Activated CD4-positive, alpha-beta T cell treated with anti-CD3 and anti-CD28 coated beads, Interleukin-2, amount 10 ng/mL, durations not matched to agents 7 days and 5 days (primary cell): ENCODE measurements around the gene STRA6. TPM values are rescaled to one million over a fixed set of nuclear protein-coding genes. Genes with fewer than 3 reads are reported as not detected.

Source experiments
- CTCF ChIA-PET: fragments of 350-600 bp; sonication (Branson Sonifier 250); formaldehyde crosslinking; loops from one replicate; lab custom pipeline; 2021; ENCODE audit warnings: antibody characterized with exemption; lab: Charles Lee
- POLR2A ChIA-PET: fragments of 350-600 bp; sonication (Branson Sonifier 250); formaldehyde crosslinking; loops from one replicate; lab custom pipeline; 2021; ENCODE audit warnings: antibody characterized with exemption; lab: Charles Lee
- DNase-seq: peaks from one replicate; pipeline ENCODE4 v3.0.0-alpha.2; 2020
- H3K27ac Mint-ChIP-seq: one replicate; pipeline ENCODE4 v1.8.0; 2021; ENCODE audit warnings: mild to moderate bottlenecking, moderate library complexity, mixed read lengths
- H3K27me3 Mint-ChIP-seq: one replicate; pipeline ENCODE4 v1.8.0; 2021; ENCODE audit warnings: mixed read lengths
- H3K36me3 Mint-ChIP-seq: one replicate; pipeline ENCODE4 v1.8.0; 2021; ENCODE audit warnings: low read depth, mixed read lengths
- H3K4me1 Mint-ChIP-seq: one replicate; pipeline ENCODE4 v1.8.0; 2021; ENCODE audit warnings: mixed read lengths
- H3K4me3 Mint-ChIP-seq: one replicate; pipeline ENCODE4 v1.8.0; 2021; ENCODE audit warnings: mild to moderate bottlenecking, moderate library complexity, mixed read lengths
- H3K9me3 Mint-ChIP-seq: one replicate; pipeline ENCODE4 v1.8.0; 2021; ENCODE audit warnings: mixed read lengths
- total RNA-seq, 2 experiments: library from RNA; stranded (reverse); gene quantifications; one replicate each; pipeline ENCODE4 v1.2.3, GENCODE V29; 2021

Gene STRA6
- total RNA-seq, 2 experiments from 2014 or later = not detected

GRCh38 chr15:74179983-74180880, 22.4 kb downstream of the STRA6 start:
- no peaks in the 10 kb centered on the region for H3K36me3 Mint-ChIP-seq
- H3K4me3 Mint-ChIP-seq = no peak overlapping the region
- no peak for DNase-seq
- no peaks in the 10 kb centered on the region for H3K4me1 Mint-ChIP-seq
- ChIA-PET POLR2A (no interaction called here), CTCF (no interaction called here)
- H3K27me3 Mint-ChIP-seq = peaks cover 3% of the 10 kb centered on the region
- no peaks in the 10 kb centered on the region for H3K9me3 Mint-ChIP-seq
- no peak overlapping the region for H3K27ac Mint-ChIP-seq

DNA sequence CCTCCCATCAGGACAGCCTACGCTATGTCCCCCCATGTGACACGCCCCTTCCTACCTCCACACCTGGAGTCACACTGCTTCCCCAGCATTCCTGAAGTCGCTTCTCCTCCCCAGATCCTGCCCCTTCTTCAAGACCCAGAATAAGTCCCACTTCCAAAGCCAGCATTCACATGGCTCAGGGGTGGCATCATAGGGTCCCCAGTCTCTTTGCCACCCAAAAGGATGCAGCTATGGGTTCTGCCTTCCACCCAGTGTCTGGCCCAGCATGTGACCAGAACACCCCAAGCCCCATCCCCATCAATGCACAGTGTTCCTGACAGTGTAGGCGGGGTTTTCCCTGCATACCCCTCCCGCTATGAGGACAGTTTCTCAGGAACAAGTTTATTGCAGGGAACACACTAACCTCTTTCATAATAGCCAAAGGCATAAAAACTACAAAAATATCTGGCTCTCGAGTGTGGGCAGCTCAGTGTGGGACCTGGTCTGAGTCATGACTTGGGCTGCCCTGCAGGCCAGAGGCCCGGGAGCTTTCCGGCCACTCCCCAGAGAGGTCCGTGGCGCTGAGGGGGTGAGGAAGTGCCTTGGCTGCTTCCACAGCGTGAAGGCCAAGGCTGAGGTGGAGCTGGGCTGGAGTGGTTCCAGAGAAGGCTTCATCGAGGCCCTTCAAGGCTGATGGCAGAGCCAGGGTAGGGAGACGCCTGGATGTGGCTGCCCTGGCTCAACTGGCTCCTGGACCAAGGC, 23.3 kb downstream of the STRA6 start:
- ChIA-PET CTCF (no interaction called here), POLR2A (no interaction called here)
- H3K27me3 Mint-ChIP-seq = peaks cover 3% of the 10 kb centered on the region
- DNase-seq = no peak
- H3K27ac Mint-ChIP-seq = no peak overlapping the region
- no peaks in the 10 kb centered on the region for H3K36me3 Mint-ChIP-seq
- H3K4me3 Mint-ChIP-seq = no peak overlapping the region
- no peaks in the 10 kb centered on the region for H3K9me3 Mint-ChIP-seq
- H3K4me1 Mint-ChIP-seq = no peaks in the 10 kb centered on the region

GRCh38 chr15:74178326-74179100, 24.1 kb downstream of the STRA6 start:
- Mint-ChIP-seq H3K27me3 (peaks cover 3% of the 10 kb centered on the region), H3K27ac (no peak overlapping the region), H3K36me3 (no peaks in the 10 kb centered on the region), H3K4me1 (no peaks in the 10 kb centered on the region), H3K4me3 (no peak overlapping the region), H3K9me3 (no peaks in the 10 kb centered on the region)
- ChIA-PET CTCF (interaction anchor here (0.7 kb wide), 1 partner anchor 15 kb away, joined by 3 read pairs; no protein-coding TSS in a partner anchor), POLR2A (no interaction called here)
- no peak for DNase-seq

- H3K4me3 Mint-ChIP-seq = no peak overlapping the region
- ChIA-PET CTCF (interaction anchor here (0.6 kb wide), 1 partner anchor 1283 kb away, joined by 3 read pairs; no protein-coding TSS in a partner anchor), POLR2A (no interaction called here)
- no peaks in the 10 kb centered on the region for H3K36me3 Mint-ChIP-seq
- H3K27ac Mint-ChIP-seq = no peak overlapping the region
- no peaks in the 10 kb centered on the region for H3K4me1 Mint-ChIP-seq
- DNase-seq = no peak
- H3K9me3 Mint-ChIP-seq = no peaks in the 10 kb centered on the region
- peaks cover 3% of the 10 kb centered on the region for H3K27me3 Mint-ChIP-seq
These were observed 26.0 kb downstream of the STRA6 start for GRCh38 chr15:74176262-74177214.

DNA sequence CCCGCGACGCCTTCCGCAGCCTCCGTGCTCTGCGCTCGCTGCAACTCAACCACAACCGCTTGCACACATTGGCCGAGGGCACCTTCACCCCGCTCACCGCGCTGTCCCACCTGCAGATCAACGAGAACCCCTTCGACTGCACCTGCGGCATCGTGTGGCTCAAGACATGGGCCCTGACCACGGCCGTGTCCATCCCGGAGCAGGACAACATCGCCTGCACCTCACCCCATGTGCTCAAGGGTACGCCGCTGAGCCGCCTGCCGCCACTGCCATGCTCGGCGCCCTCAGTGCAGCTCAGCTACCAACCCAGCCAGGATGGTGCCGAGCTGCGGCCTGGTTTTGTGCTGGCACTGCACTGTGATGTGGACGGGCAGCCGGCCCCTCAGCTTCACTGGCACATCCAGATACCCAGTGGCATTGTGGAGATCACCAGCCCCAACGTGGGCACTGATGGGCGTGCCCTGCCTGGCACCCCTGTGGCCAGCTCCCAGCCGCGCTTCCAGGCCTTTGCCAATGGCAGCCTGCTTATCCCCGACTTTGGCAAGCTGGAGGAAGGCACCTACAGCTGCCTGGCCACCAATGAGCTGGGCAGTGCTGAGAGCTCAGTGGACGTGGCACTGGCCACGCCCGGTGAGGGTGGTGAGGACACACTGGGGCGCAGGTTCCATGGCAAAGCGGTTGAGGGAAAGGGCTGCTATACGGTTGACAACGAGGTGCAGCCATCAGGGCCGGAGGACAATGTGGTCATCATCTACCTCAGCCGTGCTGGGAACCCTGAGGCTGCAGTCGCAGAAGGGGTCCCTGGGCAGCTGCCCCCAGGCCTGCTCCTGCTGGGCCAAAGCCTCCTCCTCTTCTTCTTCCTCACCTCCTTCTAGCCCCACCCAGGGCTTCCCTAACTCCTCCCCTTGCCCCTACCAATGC, 27.1 kb downstream of the STRA6 start:
- Mint-ChIP-seq H3K27me3 (peaks cover 3% of the 10 kb centered on the region), H3K4me3 (no peak overlapping the region), H3K4me1 (no peaks in the 10 kb centered on the region), H3K36me3 (no peaks in the 10 kb centered on the region), H3K27ac (no peak overlapping the region), H3K9me3 (no peaks in the 10 kb centered on the region)
- no peak for DNase-seq
- ChIA-PET POLR2A (no interaction called here), CTCF (no interaction called here)

DNA sequence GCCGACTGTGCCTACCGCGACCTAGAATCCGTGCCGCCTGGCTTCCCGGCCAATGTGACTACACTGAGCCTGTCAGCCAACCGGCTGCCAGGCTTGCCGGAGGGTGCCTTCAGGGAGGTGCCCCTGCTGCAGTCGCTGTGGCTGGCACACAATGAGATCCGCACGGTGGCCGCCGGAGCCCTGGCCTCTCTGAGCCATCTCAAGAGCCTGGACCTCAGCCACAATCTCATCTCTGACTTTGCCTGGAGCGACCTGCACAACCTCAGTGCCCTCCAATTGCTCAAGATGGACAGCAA, 27.7 kb downstream of the STRA6 start:
- H3K27ac Mint-ChIP-seq = no peak overlapping the region
- no peaks in the 10 kb centered on the region for H3K4me1 Mint-ChIP-seq
- no peaks in the 10 kb centered on the region for H3K36me3 Mint-ChIP-seq
- DNase-seq = no peak
- peaks cover 3% of the 10 kb centered on the region for H3K27me3 Mint-ChIP-seq
- POLR2A ChIA-PET = no interaction called here
- CTCF ChIA-PET = no interaction called here
- H3K4me3 Mint-ChIP-seq = no peak overlapping the region
- no peaks in the 10 kb centered on the region for H3K9me3 Mint-ChIP-seq

GRCh38 chr15:74174219-74174957, 28.2 kb downstream of the STRA6 start:
- Mint-ChIP-seq H3K4me1 (no peaks in the 10 kb centered on the region), H3K9me3 (no peaks in the 10 kb centered on the region), H3K4me3 (no peak overlapping the region), H3K36me3 (no peaks in the 10 kb centered on the region), H3K27me3 (peaks cover 3% of the 10 kb centered on the region), H3K27ac (no peak overlapping the region)
- ChIA-PET CTCF (interaction anchor here (1.0 kb wide), 1 partner anchor 13 kb away, joined by 4 read pairs; no protein-coding TSS in a partner anchor), POLR2A (no interaction called here)
- DNase-seq = no peak

DNA sequence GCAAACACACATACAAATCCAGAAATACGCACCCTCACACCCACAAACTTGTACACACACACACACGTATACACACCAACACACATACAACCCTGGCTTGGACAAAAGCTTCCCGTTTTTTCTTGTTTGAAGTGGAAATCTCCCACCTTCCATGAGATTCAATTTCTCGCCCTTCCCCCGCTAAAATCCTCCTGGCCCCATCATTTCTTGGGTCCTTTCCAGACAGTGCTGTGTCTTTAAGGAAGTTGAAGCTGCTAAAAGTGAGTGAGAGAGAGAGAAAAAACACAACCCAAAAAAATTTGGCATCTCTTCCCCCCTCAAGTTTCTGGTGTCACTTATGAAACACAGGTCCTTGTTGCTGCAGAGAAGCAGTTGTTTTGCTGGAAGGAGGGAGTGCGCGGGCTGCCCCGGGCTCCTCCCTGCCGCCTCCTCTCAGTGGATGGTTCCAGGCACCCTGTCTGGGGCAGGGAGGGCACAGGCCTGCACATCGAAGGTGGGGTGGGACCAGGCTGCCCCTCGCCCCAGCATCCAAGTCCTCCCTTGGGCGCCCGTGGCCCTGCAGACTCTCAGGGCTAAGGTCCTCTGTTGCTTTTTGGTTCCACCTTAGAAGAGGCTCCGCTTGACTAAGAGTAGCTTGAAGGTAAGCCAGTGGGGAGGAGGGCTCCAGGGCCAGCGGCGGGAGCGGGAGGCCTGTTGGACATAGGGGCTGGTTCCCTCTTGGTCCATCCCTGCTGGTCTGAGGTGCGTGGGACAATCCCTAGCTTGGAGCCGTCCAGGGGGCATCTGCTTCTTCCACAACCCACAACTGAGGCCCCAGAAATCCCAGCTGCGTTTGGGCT, 29.0 kb downstream of the STRA6 start, which contains the start of gene ISLR:
Gene ISLR (plus strand): TSS at position 331 of the 839 bp plus-strand sequence. CDS start 1,149 bp downstream, outside the sequence.
- no peak for DNase-seq
- Mint-ChIP-seq H3K27ac (no peak within 1 kb of the TSS), H3K27me3 (peaks cover 3% of the 10 kb centered on the region), H3K9me3 (no peaks in the 10 kb centered on the region), H3K36me3 (no peaks in the 10 kb centered on the region), H3K4me3 (no peak within 1 kb of the TSS), H3K4me1 (no peaks in the 10 kb centered on the region)
- ChIA-PET POLR2A (no interaction called here), CTCF (interaction anchor here (1.0 kb wide), 1 partner anchor 14 kb away, joined by 4 read pairs; no protein-coding TSS in a partner anchor)

DNA sequence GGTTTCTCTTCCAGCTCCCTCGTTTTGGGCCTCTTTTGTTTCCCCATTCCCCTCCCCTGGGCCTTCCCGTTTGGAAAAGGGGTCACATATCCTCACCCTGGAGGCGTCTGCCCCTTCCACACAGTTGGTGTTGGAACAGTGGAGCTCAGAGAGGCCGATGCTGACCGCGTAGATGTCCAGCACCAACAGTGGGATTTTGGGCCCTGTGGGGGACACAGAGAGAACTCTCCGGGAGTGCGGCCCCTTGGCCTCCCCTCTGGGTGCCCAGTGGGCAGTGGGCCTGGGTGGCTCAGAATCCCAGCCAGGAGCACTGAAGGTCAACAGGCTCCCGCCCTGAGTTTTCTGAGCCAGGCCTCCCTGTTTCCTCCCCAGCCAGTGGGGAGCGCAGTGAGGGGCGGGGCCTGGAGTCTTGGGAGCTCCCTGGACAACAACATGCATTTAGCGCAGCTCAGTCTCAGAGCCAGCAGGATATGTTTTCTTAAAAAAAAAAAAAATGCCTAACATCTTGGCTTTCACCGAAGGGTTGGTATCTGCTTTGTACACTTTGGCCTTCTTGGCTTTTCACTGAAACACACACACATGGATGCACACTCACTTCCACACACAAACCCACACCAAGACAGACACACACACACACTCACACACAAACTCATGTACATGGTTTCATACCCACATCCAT, 29.7 kb downstream of the STRA6 start:
- no peak for DNase-seq
- Mint-ChIP-seq H3K4me1 (no peaks in the 10 kb centered on the region), H3K9me3 (no peaks in the 10 kb centered on the region), H3K27ac (no peak overlapping the region), H3K36me3 (no peaks in the 10 kb centered on the region), H3K27me3 (peaks cover 3% of the 10 kb centered on the region), H3K4me3 (no peak overlapping the region)
- POLR2A ChIA-PET = no interaction called here
- CTCF ChIA-PET = interaction anchor here (0.8 kb wide), 1 partner anchor 49 kb away, joined by 3 read pairs; no protein-coding TSS in a partner anchor
